Measurements from ENCODE around the gene PCBP4. TPM values are rescaled to one million over a fixed set of nuclear protein-coding genes. Genes with fewer than 3 reads are reported as not detected.
"Not testable (repeated sequence)": the region's sequence is repeated elsewhere in the genome, so short reads cannot be mapped to it uniquely, and the experiment has no call there.

The PCBP4 gene
- total RNA-seq, 1 donor from 2014 or later = 60.6 TPM

- no peak for TF ChIP-seq CTCF (IDR thresholded peaks at IDR 0.05; ENCODE audit: unreplicated experiment)
- Mint-ChIP-seq H3K4me3 (ENCODE audit: unreplicated experiment) (peak overlapping the region; percentile 98), H3K36me3 (ENCODE audit: low read depth, unreplicated experiment) (peaks cover 17% of the 10 kb centered on the region), H3K4me1 (ENCODE audit: unreplicated experiment) (peaks cover 24% of the 10 kb centered on the region), H3K27me3 (ENCODE audit: unreplicated experiment) (peaks cover 10% of the 10 kb centered on the region), H3K9me3 (ENCODE audit: unreplicated experiment) (no peaks in the 10 kb centered on the region), H3K27ac (ENCODE audit: unreplicated experiment) (peak overlapping the region; percentile 80)
- no peak for DNase-seq (ENCODE audit: low spot score)
These were observed 27.3 kb upstream of the PCBP4 start for GRCh38 chr3:51994530-51994929.

- peaks cover 17% of the 10 kb centered on the region for H3K36me3 Mint-ChIP-seq (ENCODE audit: low read depth, unreplicated experiment)
- DNase-seq (ENCODE audit: low spot score); H3K27ac Mint-ChIP-seq (ENCODE audit: unreplicated experiment); H3K4me3 Mint-ChIP-seq (ENCODE audit: unreplicated experiment); H3K9me3 Mint-ChIP-seq (ENCODE audit: unreplicated experiment): not testable (repeated sequence)
- H3K4me1 Mint-ChIP-seq (ENCODE audit: unreplicated experiment) = peaks cover 29% of the 10 kb centered on the region
- peaks cover 12% of the 10 kb centered on the region for H3K27me3 Mint-ChIP-seq (ENCODE audit: unreplicated experiment)
These were observed 26.4 kb upstream of the PCBP4 start for GRCh38 chr3:51993657-51994056.

DNA sequence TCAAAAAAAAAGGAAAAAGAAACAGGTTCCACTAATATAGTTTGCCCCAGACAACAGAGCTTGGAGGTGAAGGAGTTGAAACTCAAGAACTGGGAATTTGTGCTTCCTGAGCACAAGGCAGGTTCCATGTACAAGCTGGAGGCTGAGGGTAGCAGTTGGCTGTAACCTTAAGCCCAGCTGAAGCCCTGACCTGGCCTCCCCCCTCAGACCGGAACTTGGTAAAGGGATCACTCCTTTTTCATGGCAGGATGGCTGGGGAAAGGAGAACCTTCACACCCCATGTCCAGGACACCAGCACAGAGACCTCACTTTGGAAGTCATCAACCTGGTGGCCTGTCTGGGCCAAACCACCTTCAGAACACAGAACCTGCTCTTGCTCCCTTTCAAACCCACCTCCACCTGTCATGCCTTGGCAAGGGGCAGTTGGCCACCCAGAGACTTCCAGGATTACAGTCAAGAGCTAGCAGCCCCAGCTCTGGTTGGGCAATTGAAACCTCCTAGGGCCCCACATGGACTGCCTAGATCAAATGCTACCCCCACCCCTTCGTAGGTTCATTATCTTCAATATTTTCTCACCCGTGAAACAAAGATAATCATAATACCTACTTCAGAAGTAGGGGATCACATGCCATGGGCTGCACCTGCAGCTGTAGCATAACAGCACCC lies 24.9 kb upstream of the PCBP4 start:
- Mint-ChIP-seq H3K27ac (ENCODE audit: unreplicated experiment) (no peak overlapping the region), H3K4me1 (ENCODE audit: unreplicated experiment) (peaks cover 24% of the 10 kb centered on the region), H3K27me3 (ENCODE audit: unreplicated experiment) (peaks cover 9% of the 10 kb centered on the region), H3K9me3 (ENCODE audit: unreplicated experiment) (no peaks in the 10 kb centered on the region), H3K4me3 (ENCODE audit: unreplicated experiment) (peak overlapping the region; percentile 65), H3K36me3 (ENCODE audit: low read depth, unreplicated experiment) (peaks cover 17% of the 10 kb centered on the region)
- no peak for DNase-seq (ENCODE audit: low spot score)
- no peak for TF ChIP-seq CTCF (IDR thresholded peaks at IDR 0.05; ENCODE audit: unreplicated experiment)

GRCh38 chr3:51990501-51990971 lies 23.3 kb upstream of the PCBP4 start:
- H3K27me3 Mint-ChIP-seq (ENCODE audit: unreplicated experiment); H3K27ac Mint-ChIP-seq (ENCODE audit: unreplicated experiment); H3K9me3 Mint-ChIP-seq (ENCODE audit: unreplicated experiment); H3K4me3 Mint-ChIP-seq (ENCODE audit: unreplicated experiment); DNase-seq (ENCODE audit: low spot score): not testable (repeated sequence)
- H3K4me1 Mint-ChIP-seq (ENCODE audit: unreplicated experiment) = peaks cover 20% of the 10 kb centered on the region
- H3K36me3 Mint-ChIP-seq (ENCODE audit: low read depth, unreplicated experiment) = peaks cover 17% of the 10 kb centered on the region

- peaks cover 5% of the 10 kb centered on the region for H3K27me3 Mint-ChIP-seq (ENCODE audit: unreplicated experiment)
- H3K27ac Mint-ChIP-seq (ENCODE audit: unreplicated experiment) = no peak overlapping the region
- H3K9me3 Mint-ChIP-seq (ENCODE audit: unreplicated experiment) = no peaks in the 10 kb centered on the region
- H3K4me3 Mint-ChIP-seq (ENCODE audit: unreplicated experiment) = no peak overlapping the region
- no peak for DNase-seq (ENCODE audit: low spot score)
- peaks cover 9% of the 10 kb centered on the region for H3K4me1 Mint-ChIP-seq (ENCODE audit: unreplicated experiment)
- peaks cover 8% of the 10 kb centered on the region for H3K36me3 Mint-ChIP-seq (ENCODE audit: low read depth, unreplicated experiment)
- TF ChIP-seq CTCF (IDR thresholded peaks at IDR 0.05; ENCODE audit: unreplicated experiment) = no peak
These were observed 21.3 kb upstream of the PCBP4 start for GRCh38 chr3:51988286-51989146.

Measured in endothelial cell (in vitro differentiated cells).